OCI-LY1 (cell line): Measurements from ENCODE around the gene MBD2.
"Not testable (repeated sequence)": the region's sequence is repeated elsewhere in the genome, so short reads cannot be mapped to it uniquely, and the experiment has no call there.

Experiments used
- H2AFZ ChIP-seq: fragments of 200-600 bp; sonication (generic), shearing (Covaris generic); 2 replicates; pipeline ENCODE4 v1.6.0; 2014; ENCODE audit warnings: antibody characterized with exemption, mild to moderate bottlenecking, low read length
- H3F3A ChIP-seq: fragments of 200-600 bp; sonication (generic), shearing (Covaris generic); 2 replicates; pipeline ENCODE4 v1.6.0; 2014; ENCODE audit warnings: mild to moderate bottlenecking, antibody characterized with exemption, low read length, moderate library complexity; ENCODE audit not compliant: insufficient read depth
- H3K27ac ChIP-seq: fragments of 200-600 bp; sonication (generic); 2 replicates; pipeline ENCODE4 v1.5.1; 2014; ENCODE audit warnings: low read length, mixed run types, mild to moderate bottlenecking, low read depth; ENCODE audit not compliant: poor library complexity, severe bottlenecking
- H3K27me3 ChIP-seq: fragments of 200-600 bp; sonication (generic); 2 replicates; pipeline ENCODE4 v1.6.0; 2014; ENCODE audit warnings: antibody characterized with exemption, mild to moderate bottlenecking, low read length, moderate library complexity; ENCODE audit not compliant: insufficient read depth
- H3K36me3 ChIP-seq: fragments of 200-600 bp; sonication (generic); 2 replicates; pipeline ENCODE4 v1.6.1; 2014; ENCODE audit warnings: mild to moderate bottlenecking, antibody characterized with exemption, low read length, moderate library complexity, mixed read lengths; ENCODE audit not compliant: insufficient read depth
- H3K4me1 ChIP-seq: fragments of 200-600 bp; sonication (generic); 2 replicates; pipeline ENCODE4 v1.5.1; 2014; ENCODE audit warnings: mild to moderate bottlenecking, low read length, moderate library complexity; ENCODE audit not compliant: insufficient read depth, severe bottlenecking
- H3K4me2 ChIP-seq: fragments of 200-600 bp; sonication (generic), shearing (Covaris generic); 2 replicates; pipeline ENCODE4 v1.6.1; 2014; ENCODE audit warnings: low read length
- H3K4me3 ChIP-seq: fragments of 200-600 bp; sonication (generic); 2 replicates; pipeline ENCODE4 v1.5.1; 2014; ENCODE audit warnings: low read length, low read depth, mild to moderate bottlenecking, mixed read lengths; ENCODE audit not compliant: poor library complexity, severe bottlenecking
- H3K79me2 ChIP-seq: fragments of 200-600 bp; shearing (Covaris generic); 2 replicates; pipeline ENCODE4 v1.6.1; 2016; ENCODE audit warnings: mixed run types, low read length, mixed read lengths; ENCODE audit not compliant: insufficient read depth
- H3K9ac ChIP-seq: fragments of 200-600 bp; sonication (generic), shearing (Covaris generic); 2 replicates; pipeline ENCODE4 v1.6.1; 2014; ENCODE audit warnings: mild to moderate bottlenecking, low read length, mixed read lengths
- H3K9me2 ChIP-seq: fragments of 200-600 bp; sonication (generic), shearing (Covaris generic); 2 replicates; pipeline ENCODE4 v1.6.1; 2014; ENCODE audit warnings: low read depth, mild to moderate bottlenecking, low read length, mixed read lengths
- H3K9me3 ChIP-seq: fragments of 200-600 bp; shearing (Covaris generic); 2 replicates; pipeline ENCODE4 v1.6.1; 2014; ENCODE audit warnings: low read length, mixed read lengths
- H4K20me1 ChIP-seq: fragments of 200-600 bp; sonication (generic), shearing (Covaris generic); 2 replicates; pipeline ENCODE4 v1.6.0; 2016; ENCODE audit warnings: mild to moderate bottlenecking, low read length; ENCODE audit not compliant: insufficient read depth
- EZH2 ChIP-seq: fragments of 200-600 bp; sonication (generic), shearing (Covaris generic); IDR thresholded peaks from 2 replicates; pipeline ENCODE4 v1.8.0; 2017; ENCODE audit warnings: borderline replicate concordance, mixed run types, mild to moderate bottlenecking, antibody characterized with exemption, low read length, moderate library complexity, mixed read lengths
- TF ChIP-seq, protein P1 (sequence below): fragments of 200-600 bp; sonication (generic), shearing (Covaris generic); IDR thresholded peaks from 2 replicates; pipeline ENCODE4 v1.5.1; 2017; ENCODE audit warnings: mild to moderate bottlenecking, antibody characterized with exemption, low read length, moderate library complexity, mixed read lengths

Gene MBD2

DNA sequence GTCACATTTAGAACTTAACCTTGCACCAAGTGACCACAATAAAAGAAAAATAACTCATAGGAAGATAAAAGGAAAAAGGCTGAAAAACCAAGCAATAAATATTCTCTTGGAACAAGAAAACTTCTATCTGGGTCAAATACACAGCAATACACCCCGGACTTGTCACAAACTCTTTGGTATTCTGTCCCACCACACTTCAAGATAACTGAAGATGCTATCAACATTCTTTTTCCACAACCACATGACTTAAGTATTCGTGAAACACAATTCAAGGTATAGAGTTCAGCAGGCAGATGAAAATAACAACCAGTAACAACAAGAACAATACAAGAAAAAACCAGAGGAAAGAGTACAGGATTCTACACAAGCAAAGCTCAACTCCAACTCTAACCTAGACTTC, 18.0 kb downstream of the MBD2 start:
- no peak overlapping the region for H3K4me3 ChIP-seq
- no peak overlapping the region for H2AFZ ChIP-seq
- no peaks in the 10 kb centered on the region for H3K9me3 ChIP-seq
- H3K27me3 ChIP-seq: no peaks in the 10 kb centered on the region
- TF ChIP-seq, protein P1, sequence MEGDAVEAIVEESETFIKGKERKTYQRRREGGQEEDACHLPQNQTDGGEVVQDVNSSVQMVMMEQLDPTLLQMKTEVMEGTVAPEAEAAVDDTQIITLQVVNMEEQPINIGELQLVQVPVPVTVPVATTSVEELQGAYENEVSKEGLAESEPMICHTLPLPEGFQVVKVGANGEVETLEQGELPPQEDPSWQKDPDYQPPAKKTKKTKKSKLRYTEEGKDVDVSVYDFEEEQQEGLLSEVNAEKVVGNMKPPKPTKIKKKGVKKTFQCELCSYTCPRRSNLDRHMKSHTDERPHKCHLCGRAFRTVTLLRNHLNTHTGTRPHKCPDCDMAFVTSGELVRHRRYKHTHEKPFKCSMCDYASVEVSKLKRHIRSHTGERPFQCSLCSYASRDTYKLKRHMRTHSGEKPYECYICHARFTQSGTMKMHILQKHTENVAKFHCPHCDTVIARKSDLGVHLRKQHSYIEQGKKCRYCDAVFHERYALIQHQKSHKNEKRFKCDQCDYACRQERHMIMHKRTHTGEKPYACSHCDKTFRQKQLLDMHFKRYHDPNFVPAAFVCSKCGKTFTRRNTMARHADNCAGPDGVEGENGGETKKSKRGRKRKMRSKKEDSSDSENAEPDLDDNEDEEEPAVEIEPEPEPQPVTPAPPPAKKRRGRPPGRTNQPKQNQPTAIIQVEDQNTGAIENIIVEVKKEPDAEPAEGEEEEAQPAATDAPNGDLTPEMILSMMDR: no peak
- no peak for TF ChIP-seq EZH2
- H3K4me2 ChIP-seq: peak overlapping the region; percentile 16; the same call in 1 of the 2 replicates
- no peak overlapping the region for H3K27ac ChIP-seq
- peaks cover 38% of the 10 kb centered on the region for H3K4me1 ChIP-seq
- peaks cover 82% of the 10 kb centered on the region for H3K79me2 ChIP-seq
- H3K9me2 ChIP-seq: no peaks in the 10 kb centered on the region
- H3F3A ChIP-seq: 0 out of 2 replicates have a peak, but pooled peaks cover 5% of the 10 kb centered on the region
- H3K9ac ChIP-seq: no peak overlapping the region
- H4K20me1 ChIP-seq: peaks cover 4% of the 10 kb centered on the region; the same call in 1 of the 2 replicates
- peaks cover 36% of the 10 kb centered on the region for H3K36me3 ChIP-seq

DNA sequence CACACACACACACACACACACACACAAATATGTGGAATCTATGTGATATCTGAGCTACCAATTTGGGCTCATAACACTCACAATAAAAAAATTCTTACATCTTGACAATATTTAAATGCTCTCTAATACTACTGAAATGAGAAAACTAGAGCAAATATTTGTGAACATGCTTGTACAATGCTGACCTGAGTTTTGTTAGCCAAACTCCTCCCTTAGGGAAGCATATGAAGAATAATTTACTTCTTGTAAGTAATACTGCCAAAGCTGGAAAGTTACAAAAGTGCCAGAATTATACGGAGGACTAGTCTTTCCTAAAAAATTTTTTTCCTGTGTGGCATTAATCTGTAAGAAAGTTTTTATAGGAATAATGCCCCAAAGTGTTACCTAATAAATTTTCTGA, 18.5 kb downstream of the MBD2 start:
- peaks cover 4% of the 10 kb centered on the region; the same call in 1 of the 2 replicates for H4K20me1 ChIP-seq
- no peaks in the 10 kb centered on the region for H3K9me2 ChIP-seq
- H3K4me2 ChIP-seq: no peak overlapping the region
- H2AFZ ChIP-seq: no peak overlapping the region
- TF ChIP-seq, protein P1: no peak
- TF ChIP-seq EZH2: no peak
- H3F3A ChIP-seq: 0 out of 2 replicates have a peak, but pooled peaks cover 5% of the 10 kb centered on the region
- peaks cover 41% of the 10 kb centered on the region for H3K36me3 ChIP-seq
- no peak overlapping the region for H3K4me3 ChIP-seq
- H3K27me3 ChIP-seq: no peaks in the 10 kb centered on the region
- H3K9ac ChIP-seq: no peak overlapping the region
- peaks cover 34% of the 10 kb centered on the region for H3K4me1 ChIP-seq
- no peaks in the 10 kb centered on the region for H3K9me3 ChIP-seq
- H3K27ac ChIP-seq: no peak overlapping the region
- peaks cover 77% of the 10 kb centered on the region for H3K79me2 ChIP-seq

- H3F3A ChIP-seq, H3K9me3 ChIP-seq, H3K4me2 ChIP-seq, H4K20me1 ChIP-seq, H3K4me3 ChIP-seq, H3K9ac ChIP-seq, H3K27ac ChIP-seq, H2AFZ ChIP-seq, H3K9me2 ChIP-seq, H3K27me3 ChIP-seq: not testable (repeated sequence)
- H3K36me3 ChIP-seq: peaks cover 46% of the 10 kb centered on the region
- peaks cover 28% of the 10 kb centered on the region for H3K4me1 ChIP-seq
- peaks cover 72% of the 10 kb centered on the region for H3K79me2 ChIP-seq
Observed at GRCh38 chr18:54205448-54205847, 19.0 kb downstream of the MBD2 start.

GRCh38 chr18:54204883-54205282, 19.6 kb downstream of the MBD2 start:
- no peaks in the 10 kb centered on the region for H3F3A ChIP-seq
- H3K9ac ChIP-seq: no peak overlapping the region
- no peaks in the 10 kb centered on the region for H3K9me2 ChIP-seq
- no peaks in the 10 kb centered on the region for H3K9me3 ChIP-seq
- no peak overlapping the region for H3K4me3 ChIP-seq
- H2AFZ ChIP-seq: no peak overlapping the region
- no peak overlapping the region for H3K27ac ChIP-seq
- no peak overlapping the region for H3K4me2 ChIP-seq
- TF ChIP-seq, protein P1: no peak
- no peak for TF ChIP-seq EZH2
- peaks cover 23% of the 10 kb centered on the region for H3K4me1 ChIP-seq
- H3K79me2 ChIP-seq: peaks cover 70% of the 10 kb centered on the region
- H3K36me3 ChIP-seq: peaks cover 52% of the 10 kb centered on the region
- no peaks in the 10 kb centered on the region for H3K27me3 ChIP-seq
- H4K20me1 ChIP-seq: peaks cover under 1% of the 10 kb centered on the region; the same call in 1 of the 2 replicates
